Measurements from ENCODE around the gene OBSCN. TPM values are rescaled to one million over a fixed set of nuclear protein-coding genes. Genes with fewer than 3 reads are reported as not detected.

The OBSCN gene
- total RNA-seq, 1 donor from 2014 or later: 15.2 TPM

DNA sequence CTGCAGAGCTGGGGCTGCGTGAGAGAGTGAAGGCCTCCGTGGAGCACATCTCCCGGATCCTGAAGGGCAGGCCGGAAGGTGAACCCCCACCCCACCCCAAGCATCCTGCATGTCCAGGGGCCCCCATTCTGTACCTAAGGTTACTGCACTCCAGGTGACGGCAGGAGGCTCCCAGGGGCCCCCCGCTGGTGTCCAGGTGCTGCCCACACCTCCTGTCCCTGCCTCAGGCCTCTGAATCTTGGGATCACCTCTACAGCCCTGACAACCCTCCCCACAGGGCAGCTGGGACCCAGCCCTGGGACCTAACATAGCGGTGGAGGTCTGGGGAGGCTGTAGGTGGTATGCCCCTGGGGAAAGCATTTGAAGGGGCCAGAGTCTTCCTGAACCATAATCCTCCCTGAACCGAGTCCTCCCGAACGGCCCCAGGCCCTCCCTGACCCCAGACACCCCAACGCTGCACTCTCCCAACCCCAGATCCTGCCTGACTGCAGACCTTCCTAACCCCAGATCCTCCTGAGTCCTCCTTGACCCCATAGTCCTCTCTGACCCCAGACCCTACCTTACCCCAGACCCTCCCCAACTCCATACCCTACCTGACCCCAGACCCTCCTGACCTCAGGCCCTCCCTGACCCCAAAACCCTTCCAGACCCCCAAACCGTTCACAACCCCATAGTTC is 165.3 kb downstream of the OBSCN start:
- TF ChIP-seq CTCF (IDR thresholded peaks at IDR 0.05): no peak
- H3K27me3 Mint-ChIP-seq (ENCODE audit: unreplicated experiment): no peaks in the 10 kb centered on the region
- no peaks in the 10 kb centered on the region for H3K9me3 Mint-ChIP-seq (ENCODE audit: unreplicated experiment)
- H3K27ac Mint-ChIP-seq (ENCODE audit: unreplicated experiment): no peak overlapping the region
- no peak overlapping the region for H3K4me3 Mint-ChIP-seq (ENCODE audit: unreplicated experiment)
- no peaks in the 10 kb centered on the region for H3K36me3 Mint-ChIP-seq (ENCODE audit: unreplicated experiment)
- no peak for DNase-seq (ENCODE audit: extremely low spot score, unreplicated experiment)
- peaks cover 2% of the 10 kb centered on the region for H3K4me1 Mint-ChIP-seq (ENCODE audit: unreplicated experiment)

DNA sequence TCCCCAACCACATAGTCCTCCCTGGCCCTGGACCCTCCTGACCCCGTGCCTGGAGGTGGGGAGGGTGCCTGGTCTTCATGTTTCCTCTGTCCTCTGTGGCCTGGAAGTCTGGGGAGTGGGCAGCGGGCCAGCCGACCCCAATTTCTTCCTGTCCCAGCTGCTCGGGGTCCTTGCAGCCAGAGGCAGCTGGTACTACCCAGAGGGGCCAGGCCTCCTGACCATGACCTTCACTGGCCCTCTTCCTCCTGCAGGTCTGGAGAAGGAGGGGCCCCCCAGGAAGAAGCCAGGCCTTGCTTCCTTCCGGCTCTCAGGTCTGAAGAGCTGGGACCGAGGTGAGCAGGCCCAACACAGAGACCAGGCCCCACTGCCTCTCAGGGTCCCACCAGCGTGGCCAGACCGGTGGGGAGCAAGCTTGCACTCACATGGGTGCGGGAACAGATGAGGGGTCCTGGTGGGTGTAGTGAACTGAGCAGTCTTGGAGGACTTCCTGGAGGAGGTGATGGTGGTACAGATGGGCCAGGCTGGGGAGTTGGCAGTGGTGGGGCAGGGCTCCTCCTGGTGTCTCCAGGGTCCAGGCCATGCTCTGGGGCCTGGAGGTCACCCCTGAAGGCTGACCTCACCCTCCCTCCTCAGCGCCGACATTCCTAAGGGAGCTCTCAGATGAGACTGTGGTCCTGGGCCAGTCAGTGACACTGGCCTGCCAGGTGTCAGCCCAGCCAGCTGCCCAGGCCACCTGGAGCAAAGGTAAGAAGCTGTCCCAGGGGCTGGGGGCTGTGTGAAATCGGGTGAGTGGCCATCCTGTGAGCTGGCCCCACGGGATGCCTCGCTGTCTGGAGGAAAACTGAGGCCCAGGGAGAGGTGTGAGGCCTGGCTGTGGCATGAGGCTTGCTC is 166.1 kb downstream of the OBSCN start:
- Mint-ChIP-seq H3K27ac (ENCODE audit: unreplicated experiment) (no peak overlapping the region), H3K4me1 (ENCODE audit: unreplicated experiment) (peaks cover 6% of the 10 kb centered on the region), H3K4me3 (ENCODE audit: unreplicated experiment) (no peak overlapping the region), H3K27me3 (ENCODE audit: unreplicated experiment) (no peaks in the 10 kb centered on the region), H3K36me3 (ENCODE audit: unreplicated experiment) (no peaks in the 10 kb centered on the region), H3K9me3 (ENCODE audit: unreplicated experiment) (no peaks in the 10 kb centered on the region)
- DNase-seq (ENCODE audit: extremely low spot score, unreplicated experiment): no peak
- no peak for TF ChIP-seq CTCF (IDR thresholded peaks at IDR 0.05)

GRCh38 chr1:228374711-228375577 is 167.1 kb downstream of the OBSCN start:
- Mint-ChIP-seq H3K4me3 (ENCODE audit: unreplicated experiment) (no peak overlapping the region), H3K27me3 (ENCODE audit: unreplicated experiment) (no peaks in the 10 kb centered on the region), H3K27ac (ENCODE audit: unreplicated experiment) (no peak overlapping the region), H3K9me3 (ENCODE audit: unreplicated experiment) (no peaks in the 10 kb centered on the region), H3K36me3 (ENCODE audit: unreplicated experiment) (no peaks in the 10 kb centered on the region), H3K4me1 (ENCODE audit: unreplicated experiment) (peaks cover 9% of the 10 kb centered on the region)
- no peak for TF ChIP-seq CTCF (IDR thresholded peaks at IDR 0.05)
- no peak for DNase-seq (ENCODE audit: extremely low spot score, unreplicated experiment)

- H3K4me3 Mint-ChIP-seq (ENCODE audit: unreplicated experiment): no peak overlapping the region
- no peak overlapping the region for H3K27ac Mint-ChIP-seq (ENCODE audit: unreplicated experiment)
- no peaks in the 10 kb centered on the region for H3K36me3 Mint-ChIP-seq (ENCODE audit: unreplicated experiment)
- H3K27me3 Mint-ChIP-seq (ENCODE audit: unreplicated experiment): no peaks in the 10 kb centered on the region
- H3K4me1 Mint-ChIP-seq (ENCODE audit: unreplicated experiment): peaks cover 9% of the 10 kb centered on the region
- TF ChIP-seq CTCF (IDR thresholded peaks at IDR 0.05): no peak
- DNase-seq (ENCODE audit: extremely low spot score, unreplicated experiment): no peak
- H3K9me3 Mint-ChIP-seq (ENCODE audit: unreplicated experiment): no peaks in the 10 kb centered on the region
These were observed 167.9 kb downstream of the OBSCN start for GRCh38 chr1:228375578-228376261.
